Effector memory CD4-positive, alpha-beta T cell (primary cell): ENCODE data around the gene NRXN2.
"Not testable (repeated sequence)": the region's sequence is repeated elsewhere in the genome, so short reads cannot be mapped to it uniquely, and the experiment has no call there.

Experiments
- DNase-seq, 3 donors: peaks; one replicate each; pipeline ENCODE4 v3.0.0-alpha.2; 2020
- H3K27ac ChIP-seq: 2 replicates; pipeline ENCODE4 v1.7.0; 2013; ENCODE audit warnings: mild to moderate bottlenecking, low read length, moderate library complexity; ENCODE audit not compliant: insufficient read depth, poor library complexity, severe bottlenecking
- H3K27me3 ChIP-seq: replicated peaks from 2 replicates; pipeline ENCODE4 v1.7.0; 2013; ENCODE audit warnings: mild to moderate bottlenecking, low read length; ENCODE audit not compliant: insufficient read depth, control insufficient read depth, poor library complexity, severe bottlenecking
- H3K36me3 ChIP-seq: 2 replicates; pipeline ENCODE4 v1.7.0; 2013; ENCODE audit warnings: mild to moderate bottlenecking, low read length, moderate library complexity; ENCODE audit not compliant: control insufficient read depth, insufficient read depth
- H3K4me1 ChIP-seq: 2 replicates; pipeline ENCODE4 v1.7.0; 2013; ENCODE audit warnings: low read length, mild to moderate bottlenecking; ENCODE audit not compliant: control insufficient read depth, insufficient read depth, poor library complexity, severe bottlenecking
- H3K4me3 ChIP-seq: 2 replicates; pipeline ENCODE4 v1.7.0; 2013; ENCODE audit warnings: low read length, low read depth, mild to moderate bottlenecking; ENCODE audit not compliant: insufficient read depth, poor library complexity, severe bottlenecking
- H3K9me3 ChIP-seq: 2 replicates; pipeline ENCODE4 v1.7.0; 2013; ENCODE audit warnings: mild to moderate bottlenecking, low read length, moderate library complexity; ENCODE audit not compliant: control insufficient read depth

NRXN2 gene

DNA sequence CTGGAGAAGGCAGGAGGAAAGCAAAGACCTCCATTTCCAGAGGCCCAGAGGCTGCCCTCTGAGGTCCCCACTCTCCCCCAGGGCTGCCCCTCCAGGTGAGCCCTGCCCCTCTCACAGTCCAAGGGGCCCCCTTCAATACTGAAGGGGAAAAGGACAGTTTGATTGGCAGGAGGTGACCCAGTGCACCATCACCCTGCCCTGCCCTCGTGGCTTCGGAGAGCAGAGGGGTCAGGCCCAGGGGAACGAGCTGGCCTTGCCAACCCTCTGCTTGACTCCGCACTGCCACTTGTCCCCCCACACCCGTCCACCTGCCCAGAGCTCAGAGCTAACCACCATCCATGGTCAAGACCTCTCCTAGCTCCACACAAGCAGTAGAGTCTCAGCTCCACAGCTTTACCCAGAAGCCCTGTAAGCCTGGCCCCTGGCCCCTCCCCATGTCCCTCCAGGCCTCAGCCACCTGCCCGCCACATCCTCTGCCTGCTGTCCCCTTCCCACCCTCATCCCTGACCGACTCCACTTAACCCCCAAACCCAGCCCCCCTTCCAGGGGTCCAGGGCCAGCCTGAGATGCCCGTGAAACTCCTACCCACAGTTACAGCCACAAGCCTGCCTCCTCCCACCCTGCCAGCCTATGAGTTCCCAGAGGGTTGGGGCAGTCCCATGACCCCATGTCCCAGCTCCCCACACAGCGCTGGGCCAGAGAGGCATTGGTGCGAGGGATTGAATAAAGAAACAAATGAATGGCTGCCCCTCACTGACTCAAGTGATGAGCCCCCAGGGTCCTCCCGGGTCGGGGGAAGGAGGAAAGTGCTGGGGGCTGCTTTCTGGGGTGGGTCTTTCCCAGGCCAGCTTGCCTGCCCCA lies 121.2 kb downstream of the NRXN2 start:
- no peaks in the 10 kb centered on the region for H3K9me3 ChIP-seq
- H3K27ac ChIP-seq = no peak overlapping the region
- H3K4me3 ChIP-seq = no peak overlapping the region
- DNase-seq = no peak
- no peaks in the 10 kb centered on the region for H3K4me1 ChIP-seq
- H3K36me3 ChIP-seq = no peaks in the 10 kb centered on the region
- no peaks in the 10 kb centered on the region for H3K27me3 ChIP-seq

DNA sequence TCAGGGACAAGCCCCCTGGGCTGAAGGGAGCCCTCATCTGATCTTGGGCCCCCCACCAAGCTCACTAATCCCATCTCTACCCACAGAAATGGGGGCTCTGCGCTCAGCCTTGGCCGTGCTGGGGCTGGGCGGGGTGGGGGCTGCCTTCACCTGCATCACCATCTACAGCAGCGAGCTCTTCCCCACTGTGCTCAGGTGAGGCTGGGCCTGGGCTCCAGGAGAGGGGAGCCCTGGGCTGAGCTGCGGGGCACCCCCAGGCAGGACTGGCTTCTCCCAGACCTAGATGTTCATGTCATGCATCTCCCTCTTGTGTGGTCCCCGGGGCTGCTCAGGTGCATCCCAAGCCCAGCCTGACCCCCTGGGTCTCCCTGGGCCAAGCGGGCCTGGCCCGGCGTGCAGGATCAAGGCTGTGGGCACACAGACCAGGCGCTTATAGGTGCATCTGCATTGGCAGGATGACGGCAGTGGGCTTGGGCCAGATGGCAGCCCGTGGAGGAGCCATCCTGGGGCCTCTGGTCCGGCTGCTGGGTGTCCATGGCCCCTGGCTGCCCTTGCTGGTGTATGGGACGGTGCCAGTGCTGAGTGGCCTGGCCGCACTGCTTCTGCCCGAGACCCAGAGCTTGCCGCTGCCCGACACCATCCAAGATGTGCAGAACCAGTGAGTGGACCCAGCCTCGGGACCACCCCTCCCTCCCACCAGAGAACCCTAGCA lies 122.6 kb downstream of the NRXN2 start:
- H3K27ac ChIP-seq = no peak overlapping the region
- no peak for DNase-seq
- H3K4me3 ChIP-seq = no peak overlapping the region

DNA sequence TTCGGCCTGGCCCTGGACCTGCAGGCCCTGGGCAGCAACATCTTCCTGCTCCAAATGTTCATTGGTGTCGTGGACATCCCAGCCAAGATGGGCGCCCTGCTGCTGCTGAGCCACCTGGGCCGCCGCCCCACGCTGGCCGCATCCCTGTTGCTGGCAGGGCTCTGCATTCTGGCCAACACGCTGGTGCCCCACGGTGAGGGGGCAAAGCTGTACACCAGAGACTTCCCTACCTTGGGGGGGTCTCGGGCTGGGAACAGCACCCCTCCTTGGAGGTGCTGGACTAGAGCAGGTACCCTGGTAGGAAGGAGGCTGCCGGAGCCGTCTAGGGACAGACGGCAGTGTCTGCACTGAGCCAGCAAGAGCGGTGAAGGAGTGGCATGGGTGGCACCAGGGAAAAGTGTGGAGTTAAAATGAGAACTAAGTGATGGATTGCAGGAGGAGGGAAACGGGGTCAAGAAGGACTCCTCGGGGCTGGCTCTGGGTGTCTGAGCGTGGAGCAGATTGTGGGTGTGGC lies 123.2 kb downstream of the NRXN2 start:
- Histone ChIP-seq H3K27me3 (no peaks in the 10 kb centered on the region), H3K4me3 (no peak overlapping the region), H3K9me3 (no peaks in the 10 kb centered on the region), H3K4me1 (no peaks in the 10 kb centered on the region), H3K36me3 (no peaks in the 10 kb centered on the region), H3K27ac (no peak overlapping the region)
- no peak for DNase-seq

More for the DNA sequence above, 122.6 kb downstream of the NRXN2 start:
- no peaks in the 10 kb centered on the region for H3K36me3 ChIP-seq
- H3K4me1 ChIP-seq = no peaks in the 10 kb centered on the region
- H3K27me3 ChIP-seq = no peaks in the 10 kb centered on the region
- H3K9me3 ChIP-seq = no peaks in the 10 kb centered on the region

DNA sequence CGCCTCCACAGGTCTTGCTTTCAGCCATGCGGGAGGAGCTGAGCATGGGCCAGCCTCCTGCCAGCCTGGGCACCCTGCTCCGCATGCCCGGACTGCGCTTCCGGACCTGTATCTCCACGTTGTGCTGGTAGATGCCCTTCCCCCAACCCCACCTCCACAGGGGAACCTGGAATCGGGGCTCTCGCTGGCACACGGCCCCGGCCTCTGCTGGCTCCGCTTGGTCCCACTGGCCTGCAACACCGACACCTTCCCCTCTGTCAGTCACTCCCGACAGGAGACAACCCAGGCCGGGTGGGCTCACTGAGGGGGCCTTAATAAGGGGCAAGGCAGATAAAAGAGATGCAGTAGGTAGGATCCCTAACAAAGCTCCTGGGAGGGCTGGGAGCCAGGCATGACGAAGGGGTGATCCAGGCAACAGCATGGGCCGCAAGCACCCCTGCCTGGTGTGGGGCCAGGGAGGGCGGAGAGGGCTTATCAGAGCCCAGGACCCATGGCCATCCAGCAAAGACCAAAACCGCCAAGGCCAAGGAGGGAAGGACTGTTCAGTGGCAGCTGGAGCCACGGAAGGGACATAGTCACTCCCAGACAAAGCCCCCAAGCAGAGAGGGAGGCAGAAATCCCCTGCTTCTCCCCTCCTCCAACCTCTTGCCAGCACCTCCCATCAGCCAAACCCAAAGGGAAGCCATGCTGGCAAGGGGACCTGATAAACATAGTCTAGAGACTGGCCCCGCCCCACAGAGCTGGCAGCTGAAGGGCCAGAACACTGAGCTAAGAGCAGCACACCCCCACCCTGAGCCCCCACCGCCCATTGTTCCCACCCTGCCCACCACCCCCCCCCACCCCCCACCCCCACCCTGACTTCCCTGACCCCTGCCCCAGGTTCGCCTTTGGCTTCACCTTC lies 124.0 kb downstream of the NRXN2 start:
- H3K4me3 ChIP-seq = no peak overlapping the region
- H3K9me3 ChIP-seq = no peaks in the 10 kb centered on the region
- H3K27ac ChIP-seq = no peak overlapping the region
- H3K27me3 ChIP-seq = no peaks in the 10 kb centered on the region
- H3K36me3 ChIP-seq = no peaks in the 10 kb centered on the region
- no peak for DNase-seq
- H3K4me1 ChIP-seq = no peaks in the 10 kb centered on the region

DNA sequence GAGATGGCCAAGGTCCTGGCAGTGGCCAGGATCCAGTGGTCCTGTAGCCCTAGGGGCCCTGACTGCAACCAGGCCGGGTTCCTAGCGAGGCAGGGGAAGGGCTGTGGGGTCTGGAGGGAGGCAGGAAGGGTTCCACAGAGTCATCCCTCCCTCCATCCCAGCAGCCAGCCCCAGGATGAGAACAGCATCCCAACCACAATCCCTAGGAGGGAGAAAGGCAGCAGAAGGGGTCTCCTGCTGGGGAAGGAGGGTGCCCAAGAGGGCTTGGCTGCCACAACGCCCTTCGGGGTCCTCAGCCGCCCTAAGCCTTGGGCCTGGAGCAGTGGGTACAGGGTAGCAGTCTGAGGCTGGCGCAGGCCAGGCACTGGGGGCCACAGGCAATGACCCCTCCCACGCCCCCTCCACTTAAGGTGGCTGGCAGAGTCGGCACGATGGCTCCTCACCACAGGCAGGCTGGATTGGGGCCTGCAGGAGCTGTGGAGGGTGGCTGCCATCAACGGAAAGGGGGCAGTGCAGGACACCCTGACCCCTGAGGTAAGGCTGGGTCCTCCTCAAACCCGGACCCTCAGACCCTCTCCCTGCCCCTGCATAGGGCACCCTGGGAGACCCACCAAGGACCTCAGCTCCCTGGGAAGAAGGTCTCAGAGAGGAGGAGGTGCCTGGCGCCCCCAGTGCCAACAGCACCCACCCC lies 124.7 kb downstream of the NRXN2 start:
- H3K27me3 ChIP-seq = no peaks in the 10 kb centered on the region
- DNase-seq = no peak
- H3K4me3 ChIP-seq = no peak overlapping the region

DNA sequence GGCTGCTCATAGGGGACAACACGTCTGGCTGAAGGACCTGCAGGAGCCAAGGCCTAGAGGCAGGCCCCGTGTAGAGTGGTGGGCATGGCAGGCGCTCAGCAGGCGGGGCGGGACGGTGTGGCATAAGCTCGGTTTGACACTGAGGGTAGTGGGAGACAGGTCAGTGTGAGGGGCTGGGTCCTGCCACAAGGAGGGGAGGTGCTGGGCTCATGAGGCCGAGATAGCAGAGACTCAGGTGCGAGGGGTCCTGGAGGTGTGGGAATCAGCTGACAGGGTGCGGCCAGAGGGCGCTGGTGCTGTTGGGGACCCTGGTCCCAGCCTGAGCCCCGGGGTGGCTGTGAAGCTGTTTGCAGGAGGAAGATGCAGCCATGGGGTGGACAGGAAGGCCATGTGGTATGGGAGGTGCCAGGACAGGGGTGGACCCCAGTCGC lies 125.3 kb downstream of the NRXN2 start:
- H3K4me1 ChIP-seq = no peaks in the 10 kb centered on the region
- no peaks in the 10 kb centered on the region for H3K27me3 ChIP-seq

More for the DNA sequence above, 124.7 kb downstream of the NRXN2 start:
- no peaks in the 10 kb centered on the region for H3K9me3 ChIP-seq
- no peaks in the 10 kb centered on the region for H3K4me1 ChIP-seq
- no peak overlapping the region for H3K27ac ChIP-seq
- H3K36me3 ChIP-seq = no peaks in the 10 kb centered on the region

DNA sequence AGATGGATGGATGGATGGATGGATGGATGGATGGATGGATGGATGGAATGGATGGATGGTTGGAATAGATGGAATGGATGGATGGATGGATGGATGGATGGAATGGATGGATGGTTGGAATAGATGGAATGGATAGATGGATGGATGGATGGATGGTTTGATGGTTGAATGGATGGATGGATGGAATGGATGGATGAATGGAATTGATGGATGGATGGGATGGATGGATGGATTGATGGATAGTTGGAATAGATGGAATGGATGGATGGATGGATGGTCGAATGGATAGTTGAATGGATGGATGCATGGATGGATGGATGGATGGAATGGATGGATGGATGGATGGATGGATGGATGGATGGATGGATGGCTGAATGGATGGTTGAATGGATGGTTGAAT lies 127.1 kb downstream of the NRXN2 start:
- H3K27me3 ChIP-seq, H3K4me1 ChIP-seq, H3K36me3 ChIP-seq, H3K27ac ChIP-seq, H3K9me3 ChIP-seq, H3K4me3 ChIP-seq, DNase-seq: not testable (repeated sequence)

More for the DNA sequence above, 125.3 kb downstream of the NRXN2 start:
- no peaks in the 10 kb centered on the region for H3K9me3 ChIP-seq
- H3K4me3 ChIP-seq = no peak overlapping the region
- no peak for DNase-seq
- H3K36me3 ChIP-seq = no peaks in the 10 kb centered on the region
- H3K27ac ChIP-seq = no peak overlapping the region

DNA sequence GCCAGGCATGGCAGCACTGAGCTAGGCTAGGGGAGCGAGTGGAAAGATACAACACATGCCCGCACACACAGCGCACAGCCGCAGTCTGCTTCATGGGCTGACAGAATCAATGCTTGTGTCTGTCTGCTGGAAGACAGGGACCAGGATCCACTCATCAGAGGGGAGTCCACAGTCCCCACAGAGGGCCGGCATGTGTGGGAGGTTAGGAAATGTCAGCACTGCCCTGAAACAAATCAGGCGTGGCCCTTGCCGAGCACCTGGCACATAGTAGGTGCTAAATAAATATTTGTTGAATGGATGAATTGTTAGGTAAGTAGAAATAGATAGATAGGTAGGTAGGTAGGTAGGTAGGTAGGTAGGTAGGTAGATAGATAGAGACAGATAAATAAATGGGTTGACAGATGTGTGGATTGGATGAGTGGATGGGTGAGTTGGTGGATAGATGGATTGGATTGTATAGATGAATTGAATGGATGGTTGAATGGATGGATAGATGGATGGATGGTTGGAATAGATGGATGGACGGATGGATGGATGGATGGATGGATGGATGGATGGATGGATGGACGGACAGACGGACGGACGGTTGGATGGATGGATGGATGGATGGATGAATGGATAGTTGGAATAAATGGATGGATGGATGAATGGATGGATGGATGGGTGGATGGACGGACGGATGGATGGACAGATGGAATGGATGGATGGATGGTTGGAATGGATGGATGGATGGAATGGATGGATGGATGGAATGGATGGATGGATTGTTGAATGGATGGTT lies 128.6 kb downstream of the NRXN2 start:
- Histone ChIP-seq H3K36me3 (no peaks in the 10 kb centered on the region), H3K9me3 (no peaks in the 10 kb centered on the region), H3K4me3 (no peak overlapping the region), H3K27me3 (no peaks in the 10 kb centered on the region), H3K27ac (no peak overlapping the region), H3K4me1 (no peaks in the 10 kb centered on the region)
- DNase-seq = no peak
